T-helper 1 cell treated with Interleukin-12 subunit alpha and Interleukin-12 subunit beta and Interleukin-4 antibody, amounts not matched to agents 30 μg/mL and 1 μg/mL, for 36 hours (primary cell): Measurements from ENCODE around the gene SLC22A23.

ENCODE experiments used
- H3K27ac Mint-ChIP-seq: one replicate; pipeline ENCODE4 v1.8.0; 2021; ENCODE audit warnings: mild to moderate bottlenecking, mixed read lengths
- H3K27me3 Mint-ChIP-seq: one replicate; pipeline ENCODE4 v1.8.0; 2021; ENCODE audit warnings: low read depth, mixed read lengths
- H3K36me3 Mint-ChIP-seq: one replicate; pipeline ENCODE4 v1.8.0; 2021; ENCODE audit warnings: low read depth, mixed read lengths
- H3K4me1 Mint-ChIP-seq: one replicate; pipeline ENCODE4 v1.8.0; 2021; ENCODE audit warnings: low read depth, mixed read lengths
- H3K4me3 Mint-ChIP-seq: one replicate; pipeline ENCODE4 v1.8.0; 2021; ENCODE audit warnings: mild to moderate bottlenecking, moderate library complexity, mixed read lengths
- H3K9me3 Mint-ChIP-seq: one replicate; pipeline ENCODE4 v1.8.0; 2021; ENCODE audit warnings: mixed read lengths

SLC22A23 gene

GRCh38 chr6:3443221-3443515 lies 13.7 kb downstream of the SLC22A23 start:
- Mint-ChIP-seq H3K4me1 (no peaks in the 10 kb centered on the region), H3K4me3 (no peak overlapping the region), H3K9me3 (no peaks in the 10 kb centered on the region), H3K36me3 (no peaks in the 10 kb centered on the region), H3K27me3 (no peaks in the 10 kb centered on the region), H3K27ac (no peak overlapping the region)

- Mint-ChIP-seq H3K4me3 (no peak overlapping the region), H3K36me3 (no peaks in the 10 kb centered on the region), H3K9me3 (no peaks in the 10 kb centered on the region), H3K27ac (no peak overlapping the region), H3K4me1 (no peaks in the 10 kb centered on the region), H3K27me3 (no peaks in the 10 kb centered on the region)
Observed at GRCh38 chr6:3442431-3443220, 14.2 kb downstream of the SLC22A23 start.

GRCh38 chr6:3440911-3441310 lies 15.9 kb downstream of the SLC22A23 start:
- Mint-ChIP-seq H3K27ac (no peak overlapping the region), H3K36me3 (no peaks in the 10 kb centered on the region), H3K27me3 (peaks cover 3% of the 10 kb centered on the region), H3K4me3 (no peak overlapping the region), H3K4me1 (no peaks in the 10 kb centered on the region), H3K9me3 (no peaks in the 10 kb centered on the region)

- no peak overlapping the region for H3K27ac Mint-ChIP-seq
- H3K27me3 Mint-ChIP-seq = peaks cover 3% of the 10 kb centered on the region
- no peaks in the 10 kb centered on the region for H3K36me3 Mint-ChIP-seq
- no peak overlapping the region for H3K4me3 Mint-ChIP-seq
- no peaks in the 10 kb centered on the region for H3K9me3 Mint-ChIP-seq
- H3K4me1 Mint-ChIP-seq = no peaks in the 10 kb centered on the region
Observed at GRCh38 chr6:3439961-3440360, 16.9 kb downstream of the SLC22A23 start.

- Mint-ChIP-seq H3K4me1 (no peaks in the 10 kb centered on the region), H3K27ac (no peak overlapping the region), H3K4me3 (no peak overlapping the region), H3K27me3 (peaks cover 3% of the 10 kb centered on the region), H3K9me3 (no peaks in the 10 kb centered on the region), H3K36me3 (no peaks in the 10 kb centered on the region)
Observed at GRCh38 chr6:3438190-3439167, 18.4 kb downstream of the SLC22A23 start.

- Mint-ChIP-seq H3K27ac (no peak overlapping the region), H3K36me3 (no peaks in the 10 kb centered on the region), H3K4me1 (no peaks in the 10 kb centered on the region), H3K9me3 (no peaks in the 10 kb centered on the region), H3K4me3 (no peak overlapping the region), H3K27me3 (peaks cover 3% of the 10 kb centered on the region)
Observed at GRCh38 chr6:3433005-3433404, 23.8 kb downstream of the SLC22A23 start.

GRCh38 chr6:3432416-3432815 lies 24.4 kb downstream of the SLC22A23 start:
- H3K36me3 Mint-ChIP-seq = no peaks in the 10 kb centered on the region
- no peak overlapping the region for H3K27ac Mint-ChIP-seq
- H3K4me1 Mint-ChIP-seq = no peaks in the 10 kb centered on the region
- H3K27me3 Mint-ChIP-seq = peaks cover 3% of the 10 kb centered on the region
- H3K4me3 Mint-ChIP-seq = no peak overlapping the region
- no peaks in the 10 kb centered on the region for H3K9me3 Mint-ChIP-seq

- no peaks in the 10 kb centered on the region for H3K36me3 Mint-ChIP-seq
- peaks cover 3% of the 10 kb centered on the region for H3K27me3 Mint-ChIP-seq
- H3K4me1 Mint-ChIP-seq = no peaks in the 10 kb centered on the region
- H3K9me3 Mint-ChIP-seq = no peaks in the 10 kb centered on the region
- no peak overlapping the region for H3K27ac Mint-ChIP-seq
- H3K4me3 Mint-ChIP-seq = no peak overlapping the region
Observed at GRCh38 chr6:3431994-3432393, 24.9 kb downstream of the SLC22A23 start.

- peaks cover 1% of the 10 kb centered on the region for H3K27me3 Mint-ChIP-seq
- no peaks in the 10 kb centered on the region for H3K4me1 Mint-ChIP-seq
- H3K27ac Mint-ChIP-seq = no peak overlapping the region
- H3K9me3 Mint-ChIP-seq = no peaks in the 10 kb centered on the region
- H3K4me3 Mint-ChIP-seq = no peak overlapping the region
- H3K36me3 Mint-ChIP-seq = no peaks in the 10 kb centered on the region
Observed at GRCh38 chr6:3429211-3429610, 27.6 kb downstream of the SLC22A23 start.

- Mint-ChIP-seq H3K27ac (no peak overlapping the region), H3K4me1 (no peaks in the 10 kb centered on the region), H3K4me3 (no peak overlapping the region)
Observed at GRCh38 chr6:3428700-3429099, 28.1 kb downstream of the SLC22A23 start.

GRCh38 chr6:3428247-3428646 lies 28.6 kb downstream of the SLC22A23 start:
- Mint-ChIP-seq H3K27ac (no peak overlapping the region), H3K9me3 (no peaks in the 10 kb centered on the region), H3K4me1 (no peaks in the 10 kb centered on the region), H3K4me3 (no peak overlapping the region), H3K36me3 (no peaks in the 10 kb centered on the region), H3K27me3 (peaks cover 6% of the 10 kb centered on the region)

More at GRCh38 chr6:3428700-3429099, 28.1 kb downstream of the SLC22A23 start:
- no peaks in the 10 kb centered on the region for H3K9me3 Mint-ChIP-seq
- no peaks in the 10 kb centered on the region for H3K36me3 Mint-ChIP-seq
- H3K27me3 Mint-ChIP-seq = peaks cover 5% of the 10 kb centered on the region

- Mint-ChIP-seq H3K27me3 (peaks cover 11% of the 10 kb centered on the region), H3K4me3 (no peak overlapping the region), H3K4me1 (no peaks in the 10 kb centered on the region), H3K9me3 (no peaks in the 10 kb centered on the region), H3K36me3 (no peaks in the 10 kb centered on the region), H3K27ac (no peak overlapping the region)
Observed at GRCh38 chr6:3427687-3428085, 29.2 kb downstream of the SLC22A23 start.

- no peaks in the 10 kb centered on the region for H3K36me3 Mint-ChIP-seq
- H3K4me3 Mint-ChIP-seq = no peak overlapping the region
- no peak overlapping the region for H3K27ac Mint-ChIP-seq
- no peaks in the 10 kb centered on the region for H3K4me1 Mint-ChIP-seq
- H3K27me3 Mint-ChIP-seq = peaks cover 17% of the 10 kb centered on the region
- no peaks in the 10 kb centered on the region for H3K9me3 Mint-ChIP-seq
Observed at GRCh38 chr6:3426927-3427686, 29.7 kb downstream of the SLC22A23 start.

GRCh38 chr6:3426091-3426926 lies 30.5 kb downstream of the SLC22A23 start:
- no peaks in the 10 kb centered on the region for H3K36me3 Mint-ChIP-seq
- H3K4me3 Mint-ChIP-seq = no peak overlapping the region
- H3K27me3 Mint-ChIP-seq = peaks cover 21% of the 10 kb centered on the region
- H3K4me1 Mint-ChIP-seq = no peaks in the 10 kb centered on the region
- no peak overlapping the region for H3K27ac Mint-ChIP-seq
- no peaks in the 10 kb centered on the region for H3K9me3 Mint-ChIP-seq
